H1 (cell line): ENCODE data around the gene MLF2. TPM values are rescaled to one million over a fixed set of nuclear protein-coding genes. Genes with fewer than 3 reads are reported as not detected.

ENCODE experiments used
- CTCF ChIA-PET: fragments of 300-600 bp; sonication (Branson Sonifier 250); formaldehyde crosslinking; loops from one replicate; lab custom pipeline; 2021; ENCODE audit not compliant: partially characterized antibody; lab: Charles Lee
- POLR2A ChIA-PET: fragments of 300-600 bp; sonication (Branson Sonifier 250); formaldehyde crosslinking; loops from one replicate; lab custom pipeline; 2021; ENCODE audit warnings: inconsistent platforms; ENCODE audit not compliant: partially characterized antibody; lab: Charles Lee
- DNase-seq, 2 experiments: peaks; one replicate each; pipeline versions ENCODE4 v3.0.0 to v3.0.0-alpha.2; 2010 to 2022; ENCODE audit warnings: low spot score in 2 of 2, low read depth in 1 of 2, mixed read lengths in 1 of 2
- FAIRE-seq: peaks from 2 replicates; lab custom pipeline; 2011; peaks lifted over from hg19 to GRCh38; lab: Jason Lieb, UNC
- H2AFZ ChIP-seq: 2 replicates; pipeline ENCODE4 v1.8.1; 2012; ENCODE audit warnings: low read length, inconsistent platforms
- H2AK5ac ChIP-seq: 2 replicates; pipeline ENCODE4 v1.6.1; 2013; ENCODE audit warnings: low read depth, low read length
- H2BK120ac ChIP-seq: replicated peaks from 2 replicates; pipeline ENCODE3; 2013; ENCODE audit warnings: low read depth, low read length, inconsistent platforms
- H2BK12ac ChIP-seq: 2 replicates; pipeline ENCODE4 v1.6.1; 2013; ENCODE audit warnings: low read depth, low read length
- H2BK15ac ChIP-seq: 2 replicates; pipeline ENCODE4 v1.6.1; 2013; ENCODE audit warnings: low read length
- H2BK20ac ChIP-seq: 2 replicates; pipeline ENCODE4 v1.6.1; 2013; ENCODE audit warnings: low read length
- H2BK5ac ChIP-seq: 2 replicates; pipeline ENCODE4 v1.6.1; 2013; ENCODE audit warnings: low read depth, low read length
- H3K14ac ChIP-seq: 2 replicates; pipeline ENCODE4 v1.6.1; 2013; ENCODE audit warnings: inconsistent platforms; ENCODE audit not compliant: insufficient read length
- H3K18ac ChIP-seq: 2 replicates; pipeline ENCODE4 v1.6.1; 2013; ENCODE audit warnings: low read length; ENCODE audit errors: extremely low read depth
- H3K23ac ChIP-seq: 2 replicates; pipeline ENCODE4 v1.6.1; 2013; ENCODE audit warnings: inconsistent platforms; ENCODE audit not compliant: insufficient read length
- H3K23me2 ChIP-seq: 2 replicates; pipeline ENCODE4 v1.6.1; 2013; ENCODE audit warnings: low read depth, low read length
- H3K27ac ChIP-seq: 2 replicates; pipeline ENCODE4 v1.6.1; 2011; ENCODE audit warnings: low read depth, low read length, inconsistent platforms
- H3K27me3 ChIP-seq, 4 experiments: replicated peaks in 1 of 4; 1 replicate in 1 of 4; 2 replicates in 3 of 4; pipeline versions ENCODE4 v1.6.1 to v1.8.1; 2011 to 2013; ENCODE audit warnings: low read length in 3 of 4, mild to moderate bottlenecking in 3 of 4, inconsistent platforms in 2 of 4, mixed read lengths in 2 of 4, moderate library complexity in 1 of 4; ENCODE audit not compliant: control insufficient read depth in 3 of 4, insufficient read depth in 3 of 4; ENCODE audit errors: extremely low read depth in 1 of 4
- H3K36me3 ChIP-seq, 4 experiments: 2 replicates each; pipeline versions ENCODE4 v1.6.1 to v1.8.1; 2011 to 2013; ENCODE audit warnings: mild to moderate bottlenecking in 4 of 4, low read length in 3 of 4, moderate library complexity in 2 of 4, control low read depth in 1 of 4, inconsistent platforms in 1 of 4; ENCODE audit not compliant: insufficient read depth in 4 of 4, control insufficient read depth in 2 of 4
- H3K4ac ChIP-seq: replicated peaks from 2 replicates; pipeline ENCODE3; 2013; ENCODE audit warnings: low read length, low read depth, mixed read lengths, inconsistent platforms; ENCODE audit not compliant: insufficient read length
- H3K4me1 ChIP-seq, 4 experiments: replicated peaks in 1 of 4; 1 replicate in 1 of 4; 2 replicates in 3 of 4; pipeline versions ENCODE4 v1.6.1 to v1.8.1; 2011 to 2013; ENCODE audit warnings: low read length in 3 of 4, inconsistent platforms in 2 of 4, mixed read lengths in 1 of 4; ENCODE audit not compliant: insufficient read depth in 4 of 4, control insufficient read depth in 3 of 4
- H3K4me2 ChIP-seq, 2 experiments: 2 replicates each; pipeline versions ENCODE4 v1.6.1 to v1.8.1; 2011 to 2013; ENCODE audit warnings: low read depth in 2 of 2, low read length in 2 of 2, control low read depth in 1 of 2, inconsistent platforms in 1 of 2, mild to moderate bottlenecking in 1 of 2; ENCODE audit not compliant: insufficient read depth in 1 of 2
- H3K4me3 ChIP-seq, 4 experiments: fragments of 200-600, 300-600 bp in 1 of 4; sonication (generic), shearing (Covaris generic), sonication (Bioruptor Twin) in 1 of 4; 2 replicates each; pipeline versions ENCODE4 v1.5.1 to v1.8.1; 2011 to 2016; ENCODE audit warnings: low read length in 4 of 4, low read depth in 3 of 4, control low read depth in 2 of 4, inconsistent platforms in 2 of 4, mild to moderate bottlenecking in 2 of 4, mixed read lengths in 1 of 4, moderate library complexity in 1 of 4; ENCODE audit not compliant: insufficient read depth in 2 of 4; ENCODE audit errors: extremely low read depth in 1 of 4
- H3K56ac ChIP-seq: replicated peaks from 2 replicates; pipeline ENCODE3; 2013; ENCODE audit warnings: low read depth, mild to moderate bottlenecking, mixed read lengths, low read length, inconsistent platforms; ENCODE audit not compliant: insufficient read length
- H3K79me1 ChIP-seq: 2 replicates; pipeline ENCODE4 v1.6.1; 2013; ENCODE audit warnings: low read depth, low read length, control low read depth
- H3K79me2 ChIP-seq, 2 experiments: 2 replicates each; pipeline versions ENCODE4 v1.6.1 to v1.8.1; 2012 to 2013; ENCODE audit warnings: low read length in 2 of 2, mild to moderate bottlenecking in 2 of 2, inconsistent platforms in 1 of 2; ENCODE audit not compliant: insufficient read depth in 2 of 2, control insufficient read depth in 1 of 2
- H3K9ac ChIP-seq, 4 experiments: replicated peaks in 1 of 4; 1 replicate in 1 of 4; 2 replicates in 3 of 4; pipeline versions ENCODE4 v1.6.1 to v1.8.1; 2011 to 2013; ENCODE audit warnings: low read depth in 3 of 4, low read length in 3 of 4, control low read depth in 2 of 4, mild to moderate bottlenecking in 2 of 4, moderate library complexity in 2 of 4, inconsistent platforms in 1 of 4; ENCODE audit errors: extremely low read depth in 1 of 4
- H3K9me3 ChIP-seq, 2 experiments: 2 replicates each; pipeline versions ENCODE4 v1.6.1 to v1.8.1; 2012 to 2013; ENCODE audit warnings: mild to moderate bottlenecking in 2 of 2, moderate library complexity in 2 of 2, control low read depth in 1 of 2, inconsistent platforms in 1 of 2, low read depth in 1 of 2, low read length in 1 of 2, mixed read lengths in 1 of 2; ENCODE audit not compliant: insufficient read depth in 2 of 2
- H4K20me1 ChIP-seq, 2 experiments: replicated peaks in 1 of 2; 2 replicates each; pipeline versions ENCODE3 to v1.8.1; 2011 to 2013; ENCODE audit warnings: inconsistent platforms in 2 of 2, low read length in 2 of 2, mild to moderate bottlenecking in 1 of 2; ENCODE audit not compliant: insufficient read depth in 2 of 2, control insufficient read depth in 1 of 2
- H4K5ac ChIP-seq: 2 replicates; pipeline ENCODE4 v1.6.1; 2013; ENCODE audit warnings: low read length, low read depth, mixed read lengths, inconsistent platforms; ENCODE audit not compliant: insufficient read length
- H4K8ac ChIP-seq: 2 replicates; pipeline ENCODE4 v1.8.0; 2013; ENCODE audit warnings: mild to moderate bottlenecking, moderate library complexity, low read length, inconsistent platforms; ENCODE audit not compliant: insufficient read depth; ENCODE audit errors: extremely low read depth
- H4K91ac ChIP-seq: replicated peaks from 2 replicates; pipeline ENCODE3; 2013; ENCODE audit warnings: low read length, mixed read lengths, inconsistent platforms; ENCODE audit not compliant: insufficient read length
- ASH2L ChIP-seq: fragments of 200-600, 300-600 bp; sonication (generic); IDR thresholded peaks from one replicate; pipeline ENCODE4 v1.7.1; 2017; ENCODE audit warnings: low read length
- CBX5 ChIP-seq: fragments of 300-800, 300-1000 bp; sonication (generic); IDR thresholded peaks from 2 replicates; pipeline ENCODE4 v1.7.1; 2016; ENCODE audit warnings: antibody characterized with exemption, low read length, low read depth
- CHD1 ChIP-seq: IDR thresholded peaks from 2 replicates; pipeline ENCODE4 v1.6.1; 2012; ENCODE audit warnings: low read depth, low read length, improper control_type of control experiment
- E2F6 ChIP-seq: IDR thresholded peaks from 2 replicates; pipeline ENCODE4 v1.6.1; 2012; ENCODE audit warnings: inconsistent platforms
- EZH2 ChIP-seq: fragments of 200-600 bp; sonication (generic); IDR thresholded peaks from 2 replicates; pipeline ENCODE4 v1.7.1; 2012; ENCODE audit warnings: low read depth, mild to moderate bottlenecking, moderate library complexity, low read length, inconsistent platforms; ENCODE audit not compliant: severe bottlenecking
- NRF1 ChIP-seq: IDR thresholded peaks from 2 replicates; pipeline ENCODE4 v1.6.1; 2011; ENCODE audit warnings: mild to moderate bottlenecking, low read depth, low read length, improper control_type of control experiment
- RXRA ChIP-seq: IDR thresholded peaks from 2 replicates; pipeline ENCODE4 v1.6.1; 2011; ENCODE audit warnings: low read depth, mild to moderate bottlenecking, low read length, moderate library complexity; ENCODE audit not compliant: insufficient read depth
- SAP30 ChIP-seq: fragments of 300-600 bp; sonication (generic); IDR thresholded peaks from 2 replicates; pipeline ENCODE4 v1.7.1; 2012; ENCODE audit warnings: low read length, moderate library complexity, mild to moderate bottlenecking, inconsistent platforms; ENCODE audit not compliant: insufficient read depth, insufficient replicate concordance
- SIN3A ChIP-seq, 2 experiments: IDR thresholded peaks in 1 of 2; conservative IDR thresholded peaks in 1 of 2; 2 replicates each; pipeline ENCODE4 v1.6.1; 2011 to 2012; ENCODE audit warnings: low read length in 2 of 2, improper control_type of control experiment in 1 of 2, low read depth in 1 of 2, mild to moderate bottlenecking in 1 of 2
- SIRT6 ChIP-seq: IDR thresholded peaks from one replicate; pipeline ENCODE4 v1.7.1; 2012; ENCODE audit warnings: low read length, inconsistent platforms
- SP1 ChIP-seq: IDR thresholded peaks from 2 replicates; pipeline ENCODE4 v1.6.1; 2011; ENCODE audit warnings: low read depth, low read length
- TAF7 ChIP-seq: optimal IDR thresholded peaks from 2 replicates; pipeline ENCODE3; 2011; ENCODE audit warnings: low read depth, mild to moderate bottlenecking, inconsistent platforms, low read length, moderate library complexity, borderline replicate concordance
- TBP ChIP-seq: IDR thresholded peaks from 2 replicates; pipeline ENCODE4 v1.6.1; 2011; ENCODE audit warnings: low read depth, low read length, improper control_type of control experiment
- YY1 ChIP-seq: IDR thresholded peaks from 2 replicates; pipeline ENCODE4 v1.6.1; 2011; ENCODE audit warnings: low read depth, mild to moderate bottlenecking, low read length
- WGBS, 2 experiments: shearing (Covaris generic) in 1 of 2; methylation state at CpG; one replicate each; pipeline versions ENCODE4 v1.1.6 to v1.1.7; 2013 to 2015; ENCODE audit warnings: low lambda C conversion rate in 2 of 2, mixed read lengths in 2 of 2, inconsistent platforms in 1 of 2, low coverage in 1 of 2, missing lambda C conversion rate in 1 of 2; ENCODE audit not compliant: insufficient replicate concordance in 2 of 2, insufficient coverage in 1 of 2, insufficient read length in 1 of 2; ENCODE audit errors: extremely low coverage in 1 of 2, missing lambda C conversion rate in 1 of 2; 5-methylcytosine and 5-hydroxymethylcytosine counted together
- polyA plus RNA-seq, 7 experiments: library from polyadenylated mRNA; depleted of rRNA in 3 of 7; stranded (reverse) in 5 of 7; unstranded in 2 of 7; fragments of >200 nt in 5 of 7; fragments of 200-250 nt in 2 of 7; gene quantifications; 1 replicate in 5 of 7; 2 replicates in 1 of 7; 4 replicates in 1 of 7; pipeline versions ENCODE4 v1.2.1 to v1.2.3, GENCODE V29; 2011 to 2013; ENCODE audit warnings: missing spikeins in 2 of 7, mixed read lengths in 2 of 7
- total RNA-seq: library from RNA; stranded (reverse); fragmentation: NEBNext Ultra II Directional; extraction: Animal tissue kit (Norgen Biotek cat#: 25700); gene quantifications from 2 replicates; pipeline ENCODE4 v1.2.1, GENCODE V29; 2021

The MLF2 gene
- total and polyA plus RNA-seq, 2 of the 8 experiments (the other 6 are each of a cell fraction or from before 2014, with no cell fraction given) = 229 to 401 TPM

GRCh38 chr12:6795088-6795487, 42.1 kb upstream of the MLF2 start:
- no peak for DNase-seq
- WGBS, 2 experiments = 95% methylated on average over 2 of the region's 2 CpGs; no CpG with 5 or more reads in 1 of the 2 experiments
- Histone ChIP-seq H4K8ac (no peak overlapping the region), H2AK5ac (no peak overlapping the region), H3K4me2 (no peak overlapping the region), H4K20me1 (no peaks in the 10 kb centered on the region), H3K23ac (no peak overlapping the region), H3K4me1 (peaks cover 0 to 3% (median 0%) of the 10 kb centered on the region in 4 experiments; a peak in 3 of 7 replicates), H3K9ac (no peak overlapping the region), H3K18ac (no peak overlapping the region), H4K5ac (no peak overlapping the region), H2BK5ac (no peak overlapping the region), H4K91ac (no peak overlapping the region), H3K36me3 (no peaks in the 10 kb centered on the region), H3K9me3 (no peaks in the 10 kb centered on the region), H3K14ac (no peak overlapping the region), H2AFZ (no peak overlapping the region), H3K4ac (no peak overlapping the region), H3K27ac (no peak overlapping the region), H3K27me3 (0 out of 7 replicates have a peak, but pooled peaks cover 0 to 3% (median 0%) of the 10 kb centered on the region in 4 experiments), H3K23me2 (no peaks in the 10 kb centered on the region), H2BK12ac (no peak overlapping the region), H3K56ac (no peak overlapping the region), H2BK15ac (no peak overlapping the region), H2BK20ac (no peak overlapping the region), H2BK120ac (no peak overlapping the region), H3K4me3 (no peak overlapping the region), H3K79me2 (no peaks in the 10 kb centered on the region), H3K79me1 (no peaks in the 10 kb centered on the region)
- FAIRE-seq = no peak
- CTCF ChIA-PET = interaction anchor here (1.1 to 5.5 kb wide), 5 partner anchors 13 to 41 kb away, joined by 4 to 32 read pairs (median 7); partner anchors contain the start of gene MLF2
- POLR2A ChIA-PET = interaction anchor here (1.4 kb wide), 1 partner anchor 26 kb away, joined by 5 read pairs; the partner anchor contains the start of gene GPR162
- TF ChIP-seq NRF1 = no peak
- no peak for TF ChIP-seq SP1
- TF ChIP-seq TBP = no peak
- no peak for TF ChIP-seq TAF7
- TF ChIP-seq E2F6 = no peak
- TF ChIP-seq EZH2 = no peak
- TF ChIP-seq RXRA = no peak
- no peak for TF ChIP-seq ASH2L
- TF ChIP-seq SIN3A (conservative IDR thresholded peaks at IDR 0.05 in 1 of 2, IDR thresholded peaks at IDR 0.05 in 1 of 2; ENCODE audit: low read depth in 1 of 2, low read length in 2 of 2) = no peak
- TF ChIP-seq CHD1 = no peak
- no peak for TF ChIP-seq YY1
- TF ChIP-seq SAP30 = no peak
- TF ChIP-seq SIRT6 = no peak
- no peak for TF ChIP-seq CBX5
